Activated naive CD8-positive, alpha-beta T cell treated with anti-CD3 and anti-CD28 coated beads for 36 hours (primary cell): ENCODE measurements around the gene POLRMT. TPM values are rescaled to one million over a fixed set of nuclear protein-coding genes. Genes with fewer than 3 reads are reported as not detected.
A peak's percentile ranks its signal among the peaks of the same experiment; 100 is the strongest.

Source experiments
- DNase-seq: peaks from one replicate; pipeline ENCODE4 v3.0.0; 2021
- H3K27ac Mint-ChIP-seq: one replicate; pipeline ENCODE4 v1.8.0; 2022; ENCODE audit warnings: mild to moderate bottlenecking, moderate library complexity, mixed read lengths
- H3K27me3 Mint-ChIP-seq: one replicate; pipeline ENCODE4 v1.8.0; 2022; ENCODE audit warnings: mild to moderate bottlenecking, mixed read lengths
- H3K36me3 Mint-ChIP-seq: one replicate; pipeline ENCODE4 v1.8.0; 2021; ENCODE audit warnings: mild to moderate bottlenecking, mixed read lengths
- H3K4me1 Mint-ChIP-seq: one replicate; pipeline ENCODE4 v1.8.0; 2021; ENCODE audit warnings: mixed read lengths
- H3K4me3 Mint-ChIP-seq: one replicate; pipeline ENCODE4 v1.8.0; 2022; ENCODE audit warnings: mild to moderate bottlenecking, moderate library complexity, mixed read lengths
- H3K9me3 Mint-ChIP-seq: one replicate; pipeline ENCODE4 v1.8.0; 2022; ENCODE audit warnings: mixed read lengths
- total RNA-seq, 2 experiments: library from RNA; stranded (reverse); gene quantifications; one replicate each; pipeline ENCODE4 v1.2.3, GENCODE V29; 2021

Gene POLRMT
- total RNA-seq, 2 experiments from 2014 or later = 73.3 to 74.6 TPM

DNA sequence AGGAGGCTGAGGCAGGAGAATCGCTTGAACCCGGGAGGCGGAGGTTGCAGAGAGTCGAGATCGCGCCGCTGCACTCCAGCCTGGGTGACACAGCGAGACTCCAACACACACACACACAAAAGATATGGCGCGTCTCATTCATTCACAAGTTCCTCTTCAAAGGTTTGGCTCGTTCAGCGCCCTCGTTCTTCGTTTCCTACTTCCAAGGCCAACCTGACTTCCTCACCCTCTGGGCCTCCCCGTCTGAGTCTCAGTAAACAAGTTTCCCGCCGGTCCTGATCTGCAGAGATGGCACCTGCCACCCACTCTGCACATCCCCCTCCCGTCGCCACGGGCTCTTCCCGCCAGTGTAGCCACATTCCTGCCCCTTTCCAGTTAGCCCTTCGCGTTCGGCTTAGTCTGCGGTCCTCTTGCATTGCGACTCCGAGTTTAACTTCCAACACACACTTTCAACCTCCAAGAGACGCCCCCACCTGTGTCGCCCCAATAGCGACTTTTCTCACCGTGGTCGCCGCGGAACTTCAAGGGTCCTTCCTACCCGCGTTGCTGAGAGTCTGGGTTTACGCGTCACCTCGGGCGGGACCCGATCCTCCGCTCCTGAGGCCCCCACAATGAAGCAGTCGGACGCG is 62.3 kb downstream of the POLRMT start:
- H3K4me1 Mint-ChIP-seq = peaks cover 21% of the 10 kb centered on the region

DNA sequence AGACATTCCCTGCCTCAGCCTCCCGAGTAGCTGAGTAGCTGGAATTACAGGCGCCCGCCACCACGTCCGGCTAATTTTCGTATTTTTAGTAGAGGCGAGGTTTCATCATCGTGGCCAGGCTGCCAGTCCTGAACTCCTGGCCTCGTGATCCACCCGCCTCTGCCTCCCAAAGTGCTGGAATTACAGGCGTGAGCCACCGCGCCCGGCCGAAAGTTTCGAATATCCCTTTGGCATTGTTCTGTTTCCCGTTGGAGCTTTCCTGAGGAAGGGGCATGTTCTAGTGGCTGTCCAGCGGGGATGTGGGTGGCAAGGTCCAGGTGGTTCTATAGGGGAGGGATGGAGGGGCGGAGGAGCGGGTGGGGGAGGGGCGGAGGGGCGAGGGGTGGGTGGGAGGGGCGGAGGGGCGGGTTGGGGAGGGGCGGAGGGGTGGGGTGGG is 63.1 kb downstream of the POLRMT start:
- Mint-ChIP-seq H3K27ac (peak overlapping the region; percentile 25), H3K9me3 (no peaks in the 10 kb centered on the region), H3K27me3 (peaks cover 4% of the 10 kb centered on the region), H3K36me3 (peaks cover 4% of the 10 kb centered on the region), H3K4me3 (peak overlapping the region; percentile 18), H3K4me1 (peaks cover 21% of the 10 kb centered on the region)
- DNase-seq = no peak

More for the DNA sequence above, 62.3 kb downstream of the POLRMT start:
- Mint-ChIP-seq H3K27me3 (peaks cover 4% of the 10 kb centered on the region), H3K9me3 (no peaks in the 10 kb centered on the region), H3K4me3 (peak overlapping the region; percentile 92), H3K27ac (peak overlapping the region; percentile 94), H3K36me3 (peaks cover 4% of the 10 kb centered on the region)
- peak; percentile 57 for DNase-seq

- Mint-ChIP-seq H3K36me3 (no peaks in the 10 kb centered on the region), H3K27me3 (peaks cover 4% of the 10 kb centered on the region)
Observed at GRCh38 chr19:567296-567900, 65.9 kb downstream of the POLRMT start.

More at GRCh38 chr19:567296-567900, 65.9 kb downstream of the POLRMT start:
- H3K4me1 Mint-ChIP-seq = peaks cover 12% of the 10 kb centered on the region
- no peak overlapping the region for H3K27ac Mint-ChIP-seq
- no peak for DNase-seq
- no peak overlapping the region for H3K4me3 Mint-ChIP-seq
- H3K9me3 Mint-ChIP-seq = no peaks in the 10 kb centered on the region

Other genes with a start within 250 kb of the POLRMT start
- under 1 TPM; 0.12 to 0.19 TPM for gene C2CD4C, start 224.4 kb downstream of the POLRMT start, total RNA-seq
- gene SHC2, start 172.5 kb downstream of the POLRMT start, total RNA-seq = under 1 TPM in 1 of 2 experiments, not detected in 1; 0.32 TPM
- gene MADCAM1, start 137.1 kb downstream of the POLRMT start, total RNA-seq = under 1 TPM in 1 of 2 experiments, not detected in 1; 0.21 TPM
- gene TPGS1, start 126.0 kb downstream of the POLRMT start, total RNA-seq = 10 to 100 TPM in 1 of 2 experiments, 1 to 10 TPM in 1; 9.3 to 10.3 TPM
- 10 to 100 TPM; 46.5 to 48.8 TPM for gene CDC34, start 101.8 kb downstream of the POLRMT start, total RNA-seq
- 10 to 100 TPM; 42.0 to 49.0 TPM for gene GZMM, start 89.5 kb downstream of the POLRMT start, total RNA-seq
- 100 to 1,000 TPM; 167 to 168 TPM for gene BSG, start 60.9 kb downstream of the POLRMT start, total RNA-seq
- under 1 TPM; 0.31 to 0.34 TPM for gene HCN2, start 43.7 kb downstream of the POLRMT start, total RNA-seq
- not detected for gene FGF22, start 6.3 kb upstream of the POLRMT start, total RNA-seq
- gene RNF126, start 29.7 kb upstream of the POLRMT start, total RNA-seq = 100 to 1,000 TPM; 106 to 108 TPM
- gene FSTL3, start 42.9 kb upstream of the POLRMT start, total RNA-seq = 1 to 10 TPM; 6.2 to 6.5 TPM
- not detected for gene PRSS57, start 61.9 kb upstream of the POLRMT start, total RNA-seq
- gene PALM, start 75.4 kb upstream of the POLRMT start, total RNA-seq = not detected
- under 1 TPM in 1 of 2 experiments, not detected in 1; 0.10 TPM for gene MISP, start 117.6 kb upstream of the POLRMT start, total RNA-seq
- gene PTBP1, start 163.9 kb upstream of the POLRMT start, total RNA-seq = 100 to 1,000 TPM; 799 to 818 TPM
- not detected for gene PLPPR3, start 188.4 kb upstream of the POLRMT start, total RNA-seq
- gene AZU1, start 194.3 kb upstream of the POLRMT start, total RNA-seq = not detected
- not detected for gene PRTN3, start 207.5 kb upstream of the POLRMT start, total RNA-seq
- gene ELANE, start 218.8 kb upstream of the POLRMT start, total RNA-seq = not detected
- 1 to 10 TPM; 1.8 TPM for gene CFD, start 226.1 kb upstream of the POLRMT start, total RNA-seq